RWPE1 (cell line): Measurements from ENCODE around the gene RUNX2.

Experiments used
- CTCF ChIA-PET: fragments of 350-600 bp; sonication (Branson Sonifier 250); formaldehyde crosslinking; extraction: SDS; loops from one replicate; lab custom pipeline; 2021; lab: Yijun Ruan, JAX
- POLR2A ChIA-PET: fragments of 400-600 bp; formaldehyde crosslinking; extraction: SDS; loops from one replicate; lab custom pipeline; 2020; ENCODE audit warnings: antibody characterized with exemption; ENCODE audit not compliant: low non-redundant PET; lab: Yijun Ruan, JAX
- DNase-seq: peaks from one replicate; pipeline ENCODE4 v3.0.0; 2012; ENCODE audit warnings: low spot score
- H3K27ac ChIP-seq: fragments of 450-650 bp; 2 replicates; pipeline ENCODE4 v1.5.1; 2017
- CTCF ChIP-seq: fragments of 450-650 bp; conservative IDR thresholded peaks from 2 replicates; pipeline ENCODE4 v1.5.1; 2017; ENCODE audit warnings: low read depth, mild to moderate bottlenecking

Gene RUNX2

DNA sequence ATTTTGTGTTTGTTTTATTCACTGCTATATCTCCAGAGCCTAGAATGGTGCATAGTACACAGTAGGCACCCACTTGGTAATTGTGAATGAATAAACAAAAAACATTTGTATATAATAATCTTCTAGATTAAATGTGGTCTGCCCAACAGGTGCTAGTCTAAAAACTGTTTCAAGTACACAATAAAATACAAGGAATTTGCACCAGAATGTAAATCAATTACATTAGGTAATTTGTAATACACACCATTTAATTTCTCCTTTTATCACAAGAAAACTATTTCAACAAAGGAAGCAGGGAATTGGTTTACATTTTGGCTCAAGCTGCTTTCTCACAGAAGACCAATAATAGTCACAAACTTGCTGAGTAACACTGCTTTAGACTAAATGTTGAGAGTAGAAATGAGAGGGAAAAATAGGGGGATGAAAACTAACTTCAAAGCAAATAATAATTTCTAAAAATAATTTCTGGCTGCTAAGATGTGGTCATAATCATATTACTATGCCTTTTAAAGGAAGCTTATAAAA lies 22.1 kb downstream of the RUNX2 start:
- POLR2A ChIA-PET = no interaction called here
- no peak overlapping the region for H3K27ac ChIP-seq
- TF ChIP-seq CTCF = no peak
- CTCF ChIA-PET = no interaction called here
- DNase-seq = no peak

DNA sequence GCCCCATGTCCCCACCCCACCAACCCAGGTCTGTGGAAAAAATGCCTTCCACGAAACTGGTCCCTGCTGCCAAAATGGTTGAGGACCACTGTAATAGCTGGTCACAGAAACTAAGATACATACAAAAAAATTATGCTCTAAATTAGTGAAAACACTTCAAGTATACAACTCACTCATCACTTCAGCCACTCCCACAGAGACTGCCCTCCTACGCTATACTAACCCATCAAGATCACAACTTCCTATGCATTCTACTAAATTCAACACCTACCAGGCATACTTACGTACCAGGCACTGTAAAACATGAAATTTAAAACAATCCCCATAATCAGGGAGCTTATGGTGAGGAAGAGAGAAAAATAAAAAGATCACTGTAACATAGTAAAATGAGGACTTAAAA lies 22.9 kb downstream of the RUNX2 start:
- POLR2A ChIA-PET = no interaction called here
- no peak for TF ChIP-seq CTCF
- CTCF ChIA-PET = no interaction called here
- no peak overlapping the region for H3K27ac ChIP-seq
- DNase-seq = no peak

DNA sequence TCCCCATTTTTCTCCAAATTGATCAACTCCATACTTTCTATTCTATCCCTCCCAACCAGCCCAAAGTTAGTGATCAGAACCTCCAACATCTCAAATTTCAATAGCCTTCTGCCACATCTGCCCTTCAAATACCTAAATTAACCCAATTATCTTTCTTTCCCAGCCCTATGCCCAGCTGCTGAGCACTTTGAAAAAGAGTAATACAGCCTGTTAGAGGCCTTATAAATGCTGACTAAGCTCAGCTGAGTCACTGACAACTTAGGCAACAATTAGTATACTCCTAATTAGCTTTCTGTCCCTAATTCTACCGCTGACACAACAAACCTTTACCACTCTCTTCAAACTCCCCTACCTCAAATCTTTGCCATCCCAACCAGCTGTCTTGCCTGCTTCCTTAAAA lies 23.5 kb downstream of the RUNX2 start:
- no peak overlapping the region for H3K27ac ChIP-seq
- POLR2A ChIA-PET = no interaction called here
- CTCF ChIA-PET = interaction anchor here (0.5 kb wide), 1 partner anchor 9 kb away, joined by 5 read pairs; no protein-coding TSS in a partner anchor
- no peak for DNase-seq
- no peak for TF ChIP-seq CTCF

DNA sequence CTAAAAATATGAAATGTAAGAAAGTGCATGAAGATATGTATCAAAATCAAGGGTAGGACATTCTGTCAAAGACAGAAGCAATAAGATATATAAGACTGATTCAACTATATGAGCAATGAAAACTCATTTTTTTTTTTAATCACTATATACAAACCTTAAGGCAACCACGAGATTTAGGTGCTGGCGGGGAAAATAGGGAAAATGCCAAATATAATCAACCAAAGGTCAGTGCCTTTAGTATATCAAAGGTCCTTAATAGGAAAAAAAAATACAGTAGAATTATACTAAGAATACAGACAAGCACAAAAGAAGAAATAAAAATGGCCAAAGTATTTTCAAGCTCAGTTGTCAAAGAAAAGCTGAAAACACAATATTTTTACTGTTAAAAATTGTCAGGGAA lies 25.5 kb downstream of the RUNX2 start:
- ChIA-PET CTCF (no interaction called here), POLR2A (no interaction called here)
- H3K27ac ChIP-seq = no peak overlapping the region
- DNase-seq = no peak
- no peak for TF ChIP-seq CTCF

- no peak overlapping the region for H3K27ac ChIP-seq
- no peak for DNase-seq
- no peak for TF ChIP-seq CTCF
- ChIA-PET CTCF (no interaction called here), POLR2A (no interaction called here)
These were observed 36.3 kb downstream of the RUNX2 start for GRCh38 chr6:45364466-45364865.

DNA sequence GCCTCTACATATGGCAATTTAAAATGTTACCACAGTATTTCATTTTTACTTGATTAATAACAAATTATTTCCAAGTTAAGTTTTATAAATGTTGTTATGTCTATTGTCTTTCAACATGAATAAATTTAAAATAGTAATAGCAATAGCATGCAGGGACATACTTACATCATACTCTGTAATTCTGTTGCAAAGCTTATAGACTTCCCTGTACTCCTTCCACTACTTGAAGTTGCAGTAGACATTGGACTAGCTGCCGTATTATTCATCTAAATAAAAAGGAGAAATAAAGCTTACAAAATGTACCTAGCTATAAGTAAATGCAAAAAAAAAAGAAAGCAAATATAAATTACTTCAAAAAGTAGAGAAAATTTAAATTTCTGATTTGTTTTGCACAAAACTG lies 36.9 kb downstream of the RUNX2 start:
- ChIA-PET CTCF (interaction anchor here (0.5 kb wide), 1 partner anchor 16 kb away, joined by 4 read pairs; no protein-coding TSS in a partner anchor), POLR2A (no interaction called here)
- TF ChIP-seq CTCF = no peak
- no peak for DNase-seq
- H3K27ac ChIP-seq = no peak overlapping the region
